ENCODE data around the gene COTL1. TPM values are rescaled to one million over a fixed set of nuclear protein-coding genes. Genes with fewer than 3 reads are reported as not detected.

Gene COTL1
- total RNA-seq, 4 donors from 2014 or later, result 19.1 to 66.9 (median 29.4) TPM

DNA sequence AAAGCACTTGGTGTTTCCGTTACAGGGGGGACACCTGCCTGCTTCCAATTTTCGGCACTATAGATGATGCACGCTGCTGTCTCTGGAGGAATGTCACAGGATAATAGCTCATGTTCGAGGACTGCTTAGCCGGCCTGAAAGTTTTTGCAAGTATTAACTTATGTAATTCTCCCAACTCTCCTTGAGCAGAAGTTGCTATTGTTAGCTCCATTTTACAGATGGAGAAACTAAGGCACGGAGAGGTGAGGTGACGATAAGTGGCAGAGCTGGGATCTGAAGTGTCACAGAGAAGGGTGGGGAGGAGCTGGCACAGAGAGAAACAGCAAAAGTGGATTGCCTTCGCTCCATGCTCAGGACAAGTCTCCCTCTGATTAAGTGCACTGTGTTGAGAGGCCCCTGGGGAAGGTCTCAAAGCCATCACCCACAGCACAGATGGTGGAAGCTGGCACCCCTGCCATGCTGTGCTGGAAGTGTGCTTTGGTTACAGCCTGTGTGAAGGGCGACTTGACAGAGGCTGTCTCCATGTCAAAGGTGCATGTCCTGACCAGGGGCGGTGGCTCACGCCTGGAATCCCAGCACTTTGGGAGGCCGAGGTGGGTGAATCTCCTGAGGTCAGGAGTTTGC, 72.7 kb downstream of the COTL1 start:
- no peaks in the 10 kb centered on the region for H3K27me3 ChIP-seq
- H3K4me1 ChIP-seq, result no peaks in the 10 kb centered on the region
- no peak overlapping the region for H3K4me3 ChIP-seq
- intact Hi-C loops (cut with DNase I; ENCODE audit: low total_unique reads), result no loop called here
- TF ChIP-seq POLR2A (IDR thresholded peaks at IDR 0.05) (no peak), CTCF (IDR thresholded peaks at IDR 0.05) (no peak)
- no peak overlapping the region for H3K27ac ChIP-seq
- no peaks in the 10 kb centered on the region for H3K9me3 ChIP-seq
- no peak for DNase-seq
- H3K36me3 ChIP-seq, result no peaks in the 10 kb centered on the region

GRCh38 chr16:84544031-84544773, 73.7 kb downstream of the COTL1 start:
- intact Hi-C loops (cut with DNase I; ENCODE audit: low total_unique reads), result no loop called here
- Histone ChIP-seq H3K27ac (no peak overlapping the region), H3K9me3 (no peaks in the 10 kb centered on the region), H3K4me1 (no peaks in the 10 kb centered on the region), H3K36me3 (no peaks in the 10 kb centered on the region), H3K4me3 (no peak overlapping the region), H3K27me3 (no peaks in the 10 kb centered on the region)
- no peak for TF ChIP-seq CTCF (IDR thresholded peaks at IDR 0.05)
- TF ChIP-seq POLR2A (IDR thresholded peaks at IDR 0.05), result no peak
- peak in 1 of 2 donors; percentile 32 for DNase-seq

GRCh38 chr16:84543253-84543652, 74.6 kb downstream of the COTL1 start:
- H3K9me3 ChIP-seq, result no peaks in the 10 kb centered on the region
- no peak for DNase-seq
- intact Hi-C loops (cut with DNase I; ENCODE audit: low total_unique reads), result no loop called here
- no peaks in the 10 kb centered on the region for H3K4me1 ChIP-seq
- H3K27me3 ChIP-seq, result no peaks in the 10 kb centered on the region
- no peak for TF ChIP-seq POLR2A (IDR thresholded peaks at IDR 0.05)
- TF ChIP-seq CTCF (IDR thresholded peaks at IDR 0.05), result no peak
- H3K27ac ChIP-seq, result no peak overlapping the region
- no peak overlapping the region for H3K4me3 ChIP-seq
- no peaks in the 10 kb centered on the region for H3K36me3 ChIP-seq

DNA sequence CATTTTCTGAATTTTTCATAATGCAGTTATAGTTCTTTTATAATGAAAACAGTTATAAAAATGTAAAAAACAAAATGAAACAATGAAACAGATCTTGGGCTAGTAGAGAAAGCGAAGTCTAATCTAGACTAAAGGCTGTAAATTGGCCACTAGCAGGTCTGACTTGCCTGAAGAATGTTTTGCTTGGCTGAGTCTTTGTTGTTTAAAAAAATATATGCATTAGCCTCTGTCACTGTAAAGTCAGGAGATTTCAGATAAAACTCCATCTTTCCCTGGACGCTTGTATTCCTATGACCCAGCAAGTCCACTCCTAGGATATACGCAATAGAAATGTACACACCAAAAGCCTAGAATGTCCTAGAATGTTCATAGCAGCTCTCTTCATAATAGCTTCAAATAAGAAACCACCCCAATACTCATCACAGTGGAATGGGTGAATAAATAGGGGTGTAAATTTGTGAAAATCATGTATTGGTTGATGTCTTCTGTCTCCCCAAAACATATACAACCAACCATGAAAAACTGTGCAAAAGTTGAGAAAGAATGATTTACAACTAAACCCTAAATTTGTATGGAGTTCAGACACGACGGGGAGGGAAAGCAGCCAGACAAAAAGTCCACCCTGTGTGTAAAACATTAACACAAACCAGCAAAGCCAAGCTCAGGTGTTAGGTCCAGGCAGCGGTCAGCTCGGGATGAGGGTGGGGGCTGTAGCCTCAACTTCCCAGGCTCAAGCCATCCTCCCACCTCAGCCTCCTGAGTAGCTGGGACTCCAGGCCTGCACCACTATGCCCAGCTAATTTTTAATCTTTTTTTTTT, 75.7 kb downstream of the COTL1 start:
- TF ChIP-seq POLR2A (IDR thresholded peaks at IDR 0.05) (no peak), CTCF (IDR thresholded peaks at IDR 0.05) (no peak)
- Histone ChIP-seq H3K27ac (no peak overlapping the region), H3K9me3 (no peaks in the 10 kb centered on the region), H3K4me3 (no peak overlapping the region), H3K27me3 (no peaks in the 10 kb centered on the region), H3K4me1 (no peaks in the 10 kb centered on the region), H3K36me3 (no peaks in the 10 kb centered on the region)
- intact Hi-C loops (cut with DNase I; ENCODE audit: low total_unique reads), result no loop called here
- DNase-seq, result no peak

DNA sequence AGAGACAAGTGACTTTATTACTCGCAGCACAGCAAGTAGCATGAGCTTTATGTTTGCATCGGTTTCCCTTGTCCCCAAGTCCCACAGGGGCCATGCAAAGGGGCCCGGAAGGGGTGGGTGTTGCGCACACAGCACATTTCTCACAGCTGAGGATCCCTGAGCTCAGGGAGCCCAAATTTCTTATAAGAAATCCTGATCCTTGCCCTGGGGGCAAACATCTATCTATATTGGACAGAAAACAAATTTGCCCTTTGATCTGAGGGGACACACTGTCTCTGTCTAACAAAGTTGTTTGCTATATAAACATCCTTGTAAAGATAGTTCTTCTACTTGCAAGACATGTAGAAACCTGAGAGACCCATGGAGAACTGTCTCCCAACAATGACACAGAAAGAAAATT, 77.7 kb downstream of the COTL1 start:
- Histone ChIP-seq H3K9me3 (no peaks in the 10 kb centered on the region), H3K36me3 (no peaks in the 10 kb centered on the region), H3K4me1 (no peaks in the 10 kb centered on the region), H3K27me3 (no peaks in the 10 kb centered on the region), H3K4me3 (no peak overlapping the region), H3K27ac (no peak overlapping the region)
- no peak for DNase-seq
- intact Hi-C loops (cut with DNase I; ENCODE audit: low total_unique reads), result no loop called here
- TF ChIP-seq CTCF (IDR thresholded peaks at IDR 0.05) (no peak), POLR2A (IDR thresholded peaks at IDR 0.05) (no peak)
